Activated CD8-positive, alpha-beta memory T cell treated with anti-CD3 and anti-CD28 coated beads for 24 hours (primary cell): ENCODE measurements around the gene SENP2.
"Not testable (repeated sequence)": the region's sequence is repeated elsewhere in the genome, so short reads cannot be mapped to it uniquely, and the experiment has no call there.

Source experiments
- DNase-seq: peaks from one replicate; pipeline ENCODE4 v3.0.0-alpha.2; 2020

SENP2 gene

DNA sequence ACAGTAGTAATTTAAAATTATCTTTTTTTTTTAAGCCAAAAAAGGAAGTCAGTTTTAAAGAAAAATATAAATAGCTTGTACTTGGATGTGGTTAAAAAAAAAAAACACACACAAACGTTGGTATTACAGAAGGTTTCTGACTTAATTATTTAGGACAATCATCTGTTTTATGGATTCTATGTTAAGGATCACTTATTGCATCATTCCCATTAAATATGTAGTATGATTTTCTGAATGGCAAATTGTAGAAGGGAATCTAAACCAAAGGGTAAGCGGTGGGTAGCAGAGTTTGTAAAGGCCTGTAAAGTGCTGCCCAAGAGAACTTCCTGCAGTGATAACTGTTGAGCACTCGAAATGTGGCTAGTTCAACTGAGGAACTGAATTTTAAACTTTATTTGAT, 8.0 kb downstream of the SENP2 start:
- DNase-seq: no peak

DNA sequence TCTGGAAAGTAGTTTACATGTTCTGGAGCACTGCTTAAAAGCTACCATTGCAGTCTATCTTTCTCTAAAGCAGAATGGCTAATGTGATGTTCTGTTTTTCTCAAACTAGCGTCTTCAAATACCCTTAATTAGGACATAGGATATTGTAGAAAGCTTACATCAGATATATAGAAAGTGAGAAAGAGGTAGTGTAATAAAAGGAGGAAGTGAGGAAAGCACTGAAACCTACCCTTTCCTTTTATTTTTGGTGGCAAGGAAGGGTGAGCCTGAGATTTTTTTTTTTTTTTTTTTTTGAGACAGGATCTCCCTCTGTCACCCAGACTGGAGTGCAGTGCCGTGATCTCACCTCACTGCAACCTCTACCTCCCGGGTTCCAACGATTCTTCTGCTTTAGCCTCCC, 9.4 kb downstream of the SENP2 start:
- no peak for DNase-seq

DNA sequence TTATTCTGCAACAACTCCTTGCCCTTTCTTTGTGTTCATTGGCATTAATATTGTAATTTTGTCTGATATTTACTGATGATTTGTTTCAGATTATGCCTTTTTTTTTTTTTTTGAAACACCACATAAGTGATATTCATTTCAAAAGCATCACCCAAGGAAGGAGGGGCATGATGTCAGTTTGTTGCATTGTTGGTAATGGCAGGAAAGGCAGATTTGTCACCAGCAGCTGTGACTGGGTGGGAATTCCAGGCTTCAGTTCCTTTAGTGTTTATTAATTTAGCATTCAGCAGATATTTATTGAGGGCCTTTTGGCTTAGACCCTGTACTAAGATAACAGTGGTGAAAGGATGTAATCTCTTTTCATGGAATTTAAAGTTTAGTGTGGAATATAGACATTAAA, 19.5 kb downstream of the SENP2 start:
- no peak for DNase-seq

DNA sequence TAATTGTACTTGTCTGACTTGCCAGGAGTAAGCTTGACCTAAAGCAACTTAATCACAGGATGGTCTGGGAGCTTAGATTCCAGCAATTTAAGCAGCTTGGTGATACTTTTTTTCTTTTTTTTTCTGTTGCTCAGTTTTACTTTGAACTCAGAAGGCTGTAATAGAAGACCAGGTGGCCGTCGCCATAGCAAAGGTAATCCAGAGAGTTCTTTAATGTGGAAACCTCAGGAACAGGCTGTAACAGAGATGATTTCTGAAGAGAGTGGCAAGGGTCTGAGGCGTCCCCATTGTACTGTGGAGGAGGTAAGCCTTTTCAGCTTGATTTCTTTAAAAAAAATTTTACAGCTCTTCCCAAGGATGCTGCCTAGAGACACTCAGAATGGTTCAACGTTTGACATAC, 20.1 kb downstream of the SENP2 start:
- no peak for DNase-seq

DNA sequence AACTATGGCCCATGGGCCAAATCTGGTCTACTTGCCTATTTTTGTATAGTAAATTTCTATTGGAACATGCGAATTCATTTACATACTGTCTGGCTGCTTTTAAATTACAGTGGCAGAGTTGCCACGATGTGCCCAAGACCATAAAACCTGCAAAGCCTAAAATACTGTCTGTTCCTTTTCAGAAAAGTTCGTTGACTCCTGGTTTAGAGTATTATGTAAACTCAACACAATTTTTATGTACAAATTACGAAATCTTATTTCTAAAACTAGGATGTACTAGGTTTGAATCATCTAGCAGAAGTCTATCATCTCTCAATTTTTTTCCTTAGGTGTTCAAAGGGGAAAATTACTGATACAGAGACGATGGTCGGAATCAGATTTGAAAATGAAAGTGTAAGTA, 26.9 kb downstream of the SENP2 start:
- DNase-seq: no peak

DNA sequence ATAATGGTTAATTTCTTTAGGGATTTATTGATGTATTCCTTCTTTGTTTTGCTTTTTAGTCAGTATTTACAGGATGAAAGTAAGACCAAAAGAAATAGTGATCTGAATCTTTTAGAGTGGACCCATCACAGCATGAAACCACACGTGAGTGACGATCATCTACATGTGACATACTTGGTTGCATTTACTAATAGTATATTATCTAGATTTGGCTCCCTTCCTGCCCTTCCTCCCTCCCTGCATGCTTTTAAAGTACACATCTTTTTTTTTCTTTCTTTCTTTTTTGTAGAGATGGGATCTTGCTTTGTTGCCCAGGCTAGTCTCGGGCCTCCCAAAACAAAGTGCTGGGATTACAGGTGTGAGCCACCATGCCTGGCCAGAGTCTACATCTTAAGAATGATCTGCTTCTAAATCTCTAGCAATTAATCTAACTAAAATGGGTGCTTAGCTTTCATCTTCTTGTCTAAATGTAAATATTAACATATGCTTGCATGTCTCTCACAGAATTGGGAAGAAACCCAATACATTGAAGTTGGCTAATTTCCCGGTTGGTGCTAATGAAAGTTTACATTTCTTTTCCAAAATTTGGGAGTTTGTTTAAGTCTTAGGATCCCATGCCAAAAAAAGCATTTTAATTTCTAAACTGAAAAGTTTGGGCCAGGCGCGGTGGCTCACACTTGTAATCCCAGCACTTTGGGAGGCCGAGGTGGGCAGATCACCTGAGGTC, 38.0 kb downstream of the SENP2 start:
- no peak for DNase-seq

DNA sequence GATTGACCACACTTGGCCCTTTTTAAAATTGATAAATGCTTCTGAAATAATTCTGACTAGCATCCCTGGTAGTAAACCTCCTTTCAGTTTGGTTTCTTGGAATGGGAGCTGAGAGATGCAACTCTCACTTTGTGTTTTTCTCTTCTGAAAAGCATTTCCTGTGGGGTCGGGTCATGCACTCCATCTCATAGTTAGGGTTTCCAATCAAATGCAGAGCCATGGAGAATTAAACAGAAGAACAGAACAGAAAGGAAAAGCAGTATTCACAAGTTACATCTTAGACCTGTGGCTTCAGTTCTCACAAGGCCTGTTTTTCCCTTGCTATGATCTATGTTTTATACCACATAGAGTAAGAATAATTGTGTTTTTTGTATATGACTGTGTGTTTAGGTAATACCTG, 39.7 kb downstream of the SENP2 start:
- DNase-seq: no peak

DNA sequence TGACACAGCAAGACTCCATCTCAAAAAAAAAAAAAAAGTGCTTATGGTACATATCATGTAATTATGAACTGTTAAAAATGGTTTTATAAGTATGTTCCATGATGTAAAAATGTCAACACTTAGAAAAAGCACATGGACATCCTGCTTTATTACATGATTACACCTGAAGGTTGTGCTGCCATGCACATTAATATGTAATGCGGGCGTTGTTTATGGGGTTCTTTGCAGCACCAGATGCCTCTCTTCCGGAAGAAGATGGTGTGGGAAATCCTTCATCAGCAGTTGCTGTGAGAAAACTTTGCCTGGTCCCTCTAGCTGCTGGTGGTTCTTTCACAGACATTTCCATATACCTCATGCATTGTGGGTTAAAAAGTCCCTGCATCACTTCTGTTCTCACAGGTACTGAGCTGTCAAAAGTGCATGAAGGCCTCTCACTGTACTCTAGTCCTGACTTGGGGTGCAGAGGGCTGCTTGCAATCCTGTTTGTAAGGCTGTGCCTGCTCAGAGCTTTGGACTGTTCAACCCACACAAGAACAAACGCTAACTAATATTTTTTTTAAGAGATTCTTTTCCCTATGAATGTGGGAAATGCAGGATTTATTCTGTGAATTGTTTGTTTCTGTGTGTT, 43.6 kb downstream of the SENP2 start:
- DNase-seq: no peak

DNA sequence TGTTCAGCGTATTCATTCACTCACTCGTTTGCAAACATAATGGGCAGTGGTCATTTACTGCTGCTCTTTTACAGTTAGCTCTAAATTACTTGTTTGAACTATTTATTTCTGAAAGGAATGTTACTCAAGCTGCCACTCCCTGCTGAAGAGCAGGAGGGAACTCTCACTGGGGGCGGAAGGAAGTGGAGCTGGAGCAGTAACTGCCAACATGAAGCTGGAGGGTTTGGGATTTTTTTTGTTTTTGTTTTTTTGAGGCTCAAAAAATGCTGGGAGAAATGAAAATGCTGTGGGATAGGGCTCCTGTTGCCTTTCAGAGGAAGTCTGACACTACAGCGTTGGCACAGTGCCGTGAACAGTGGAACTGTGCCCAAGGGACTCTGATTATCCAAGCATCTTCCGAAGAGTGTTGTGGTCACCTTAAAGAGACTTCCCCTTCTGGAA, 44.1 kb downstream of the SENP2 start:
- no peak for DNase-seq

DNA sequence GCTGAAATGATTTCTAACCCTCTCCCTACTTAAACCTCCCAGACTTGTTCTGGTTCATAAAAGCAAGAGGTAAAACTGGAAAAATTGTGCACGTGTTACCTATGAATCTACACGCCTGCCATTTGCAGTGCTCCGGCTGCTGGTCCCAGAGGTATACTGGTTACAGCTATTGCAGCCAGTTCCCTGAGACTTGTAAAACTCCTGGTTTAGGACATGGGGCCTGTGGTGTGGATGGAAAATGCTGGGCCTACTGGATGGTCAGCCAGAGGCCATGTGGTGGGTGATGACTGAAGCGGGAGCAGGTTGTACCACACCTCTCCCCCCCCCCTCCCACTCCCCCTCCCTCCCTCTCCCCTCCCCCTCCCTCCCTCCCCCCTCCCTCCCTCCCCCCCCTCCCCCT, 45.0 kb downstream of the SENP2 start:
- no peak for DNase-seq

DNA sequence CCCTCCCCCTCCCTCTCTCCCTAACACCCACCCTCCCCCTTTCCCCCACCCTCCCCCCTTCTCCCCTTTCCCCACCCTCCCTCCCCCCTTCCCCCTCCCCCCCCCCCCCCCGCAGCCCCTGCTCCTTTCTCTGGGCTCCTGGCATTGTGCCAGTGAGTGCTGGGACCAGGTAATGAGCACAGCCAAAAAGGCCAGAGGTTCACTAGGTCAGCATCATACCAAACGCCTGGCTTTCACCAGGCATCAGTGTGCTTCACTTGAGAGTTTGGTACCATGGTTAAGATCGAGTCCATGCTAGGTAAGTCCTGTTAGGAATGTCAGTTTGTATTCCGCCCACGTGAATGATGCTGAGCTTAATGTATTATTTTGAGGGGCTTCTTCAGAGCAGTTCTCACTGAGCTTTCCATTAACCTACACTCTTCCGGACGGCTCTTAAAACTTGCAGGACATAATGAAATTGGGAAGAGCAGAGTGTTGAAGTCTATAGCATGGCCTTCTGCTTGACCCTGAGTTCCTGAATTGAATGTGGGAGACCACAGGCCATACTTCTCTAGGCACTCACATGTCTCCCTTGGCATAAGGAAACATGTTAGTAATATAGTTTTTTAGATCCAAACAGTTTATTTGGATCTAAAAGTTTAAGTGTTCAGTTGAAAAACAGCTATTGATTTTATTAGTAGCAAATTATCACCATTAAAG, 45.6 kb downstream of the SENP2 start:
- no peak for DNase-seq

DNA sequence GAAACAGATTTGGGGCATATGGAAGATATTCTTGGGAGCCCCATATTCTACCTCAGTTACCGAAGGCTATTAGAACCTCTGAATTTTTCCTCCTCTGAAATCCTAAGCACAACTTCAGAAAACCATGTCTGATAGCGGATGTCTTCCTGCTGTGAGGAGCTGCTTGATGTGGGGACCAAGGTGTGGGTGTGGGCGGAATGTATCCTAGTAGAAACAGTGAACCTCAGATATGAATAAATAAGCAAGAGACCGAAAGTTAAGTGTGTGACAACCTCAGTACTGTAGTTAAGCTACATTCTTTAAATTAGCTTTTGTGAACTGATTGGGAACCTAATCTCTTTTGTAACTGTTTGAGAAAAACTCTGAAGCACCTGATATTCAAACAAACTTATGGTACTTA, 46.9 kb downstream of the SENP2 start:
- no peak for DNase-seq

DNA sequence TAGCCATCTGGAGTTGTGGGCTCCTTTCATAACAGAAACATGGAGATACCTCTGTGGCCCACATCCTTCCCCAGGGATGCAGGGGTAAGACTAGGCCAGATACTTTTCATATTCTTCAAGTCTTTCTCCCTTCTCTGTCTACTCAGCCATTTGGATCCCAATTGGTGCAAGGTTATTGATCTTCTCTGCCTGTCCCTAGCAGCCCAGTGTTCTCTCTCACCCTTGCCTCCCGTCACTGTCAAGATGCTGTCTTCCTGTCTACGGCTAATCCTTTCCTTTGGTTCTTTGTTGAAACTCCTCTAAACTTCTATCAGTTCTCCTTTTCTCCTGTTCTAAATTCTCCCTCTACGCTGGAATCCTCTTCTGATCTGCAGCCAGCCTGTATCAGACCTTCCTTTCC, 51.3 kb downstream of the SENP2 start:
- no peak for DNase-seq

DNA sequence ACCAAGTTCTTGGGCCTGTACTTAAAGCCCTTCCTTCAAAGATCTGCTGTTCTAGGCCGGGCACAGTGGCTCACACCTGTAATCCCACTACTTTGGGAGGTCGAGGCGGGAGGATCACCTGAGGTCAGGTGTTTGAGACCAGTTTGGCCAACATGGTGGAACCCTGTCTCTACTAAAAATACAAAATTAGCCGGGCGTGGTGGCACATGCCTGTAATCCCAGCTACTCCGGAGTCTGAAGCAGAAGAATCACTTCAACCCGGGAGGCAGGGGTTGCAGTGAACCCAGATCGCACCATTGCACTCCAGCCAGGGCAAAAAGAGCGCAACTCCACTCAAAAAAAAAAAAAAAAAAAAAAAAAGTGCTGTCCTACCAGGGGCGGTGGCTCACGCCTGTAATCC, 52.6 kb downstream of the SENP2 start:
- not testable (repeated sequence) for DNase-seq

DNA sequence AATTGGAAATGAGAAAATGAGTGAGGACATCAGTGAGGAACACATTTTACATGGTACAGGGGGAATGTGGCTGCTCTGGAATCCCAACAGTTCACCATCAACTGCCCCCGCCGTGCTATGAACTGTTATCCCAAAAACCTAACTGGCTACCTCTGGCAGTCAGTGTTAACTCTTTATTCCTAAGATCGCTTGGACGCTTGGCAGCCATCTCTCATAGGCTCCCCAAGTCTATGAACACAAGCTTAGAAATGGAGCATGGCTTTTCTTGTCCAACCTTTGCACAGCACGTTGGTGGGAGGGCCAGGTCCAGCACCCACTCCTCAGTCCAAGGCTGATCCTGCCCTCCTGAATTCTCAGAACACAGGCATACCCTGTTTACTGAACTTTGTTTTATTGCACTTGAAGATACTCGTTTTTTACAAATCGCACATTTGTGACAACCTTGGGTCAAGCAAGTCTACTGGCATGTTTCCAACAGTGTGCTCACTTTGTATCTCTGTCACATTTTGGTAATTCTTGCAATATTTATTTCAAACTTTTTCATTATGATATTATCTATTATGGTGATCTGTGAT, 53.6 kb downstream of the SENP2 start:
- no peak for DNase-seq

DNA sequence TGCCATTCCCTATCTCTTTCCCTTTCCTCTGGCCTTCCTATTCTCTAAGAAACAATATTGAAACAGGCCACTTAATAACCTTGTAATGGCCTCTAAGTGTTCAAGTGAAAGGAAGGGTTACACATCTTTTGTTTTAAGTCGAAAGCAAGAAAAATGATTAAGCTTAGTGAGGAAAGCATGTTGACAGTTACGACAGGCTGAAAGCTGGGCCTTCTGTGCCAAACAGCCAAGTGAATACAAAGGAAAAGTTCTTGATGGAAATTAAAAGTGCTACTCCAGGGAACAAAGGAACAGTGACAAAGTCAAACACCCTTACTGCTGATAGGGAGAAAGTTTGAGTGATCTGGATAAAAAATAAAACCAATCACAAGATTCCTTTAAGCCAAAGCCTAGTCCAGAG, 54.2 kb downstream of the SENP2 start:
- DNase-seq: no peak

DNA sequence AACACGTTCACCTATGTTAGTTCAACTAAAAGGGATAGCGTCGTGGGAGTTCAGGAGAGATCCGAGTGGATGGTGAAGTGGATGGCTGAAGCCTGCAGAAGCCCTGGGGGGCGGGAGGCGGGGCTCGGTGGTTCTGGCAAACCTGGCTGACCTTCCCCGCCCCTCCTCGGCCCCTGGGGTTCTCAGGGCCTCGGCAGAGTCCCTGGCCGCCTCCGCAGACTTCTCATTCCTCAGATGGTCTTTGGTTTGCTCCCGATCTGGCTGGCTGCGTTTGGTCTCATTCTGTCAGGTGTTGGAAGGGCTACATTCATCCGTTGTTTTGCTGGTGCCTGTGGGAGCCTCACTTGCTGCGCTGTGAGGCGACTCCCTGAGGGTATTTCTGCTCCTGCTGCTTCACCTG, 59.1 kb downstream of the SENP2 start:
- not testable (repeated sequence) for DNase-seq

DNA sequence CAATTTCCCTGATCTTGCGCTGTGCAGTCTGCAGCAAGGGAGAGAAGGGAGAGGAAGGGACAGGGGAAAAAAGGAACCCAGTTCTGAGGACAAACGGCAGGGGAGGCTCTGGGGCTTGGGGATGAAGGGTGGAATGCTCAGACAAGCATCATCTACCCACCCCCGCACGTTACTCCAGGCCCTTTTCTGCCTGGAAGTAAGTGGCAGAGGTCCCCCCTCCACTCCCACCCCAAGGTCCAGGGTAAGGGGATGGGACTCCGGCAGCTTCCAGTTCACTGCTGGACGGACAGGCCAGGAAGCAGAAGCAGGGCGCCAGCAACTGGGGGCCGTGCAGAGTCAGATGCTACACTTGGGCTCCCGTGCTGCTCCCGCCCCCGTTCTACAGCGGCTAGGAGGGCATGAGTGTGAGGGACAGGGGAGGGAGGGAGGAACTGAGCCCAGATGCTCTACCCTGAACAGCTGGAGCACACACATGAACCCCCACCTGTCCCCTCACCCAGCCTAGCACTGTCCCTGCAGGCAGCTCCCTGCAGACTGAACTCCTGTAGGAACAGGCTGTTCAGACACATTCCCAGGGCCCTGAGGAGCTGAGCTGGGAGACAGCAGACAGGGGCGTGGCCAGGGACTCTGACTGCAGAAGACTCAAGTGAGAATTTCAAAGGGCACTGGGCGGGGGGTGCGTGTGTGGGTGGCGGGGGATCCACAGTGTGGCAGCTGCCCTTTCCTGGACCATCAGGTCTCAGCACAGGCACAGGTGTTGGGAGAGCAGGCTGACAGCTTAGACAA, 59.7 kb downstream of the SENP2 start:
- DNase-seq: no peak

DNA sequence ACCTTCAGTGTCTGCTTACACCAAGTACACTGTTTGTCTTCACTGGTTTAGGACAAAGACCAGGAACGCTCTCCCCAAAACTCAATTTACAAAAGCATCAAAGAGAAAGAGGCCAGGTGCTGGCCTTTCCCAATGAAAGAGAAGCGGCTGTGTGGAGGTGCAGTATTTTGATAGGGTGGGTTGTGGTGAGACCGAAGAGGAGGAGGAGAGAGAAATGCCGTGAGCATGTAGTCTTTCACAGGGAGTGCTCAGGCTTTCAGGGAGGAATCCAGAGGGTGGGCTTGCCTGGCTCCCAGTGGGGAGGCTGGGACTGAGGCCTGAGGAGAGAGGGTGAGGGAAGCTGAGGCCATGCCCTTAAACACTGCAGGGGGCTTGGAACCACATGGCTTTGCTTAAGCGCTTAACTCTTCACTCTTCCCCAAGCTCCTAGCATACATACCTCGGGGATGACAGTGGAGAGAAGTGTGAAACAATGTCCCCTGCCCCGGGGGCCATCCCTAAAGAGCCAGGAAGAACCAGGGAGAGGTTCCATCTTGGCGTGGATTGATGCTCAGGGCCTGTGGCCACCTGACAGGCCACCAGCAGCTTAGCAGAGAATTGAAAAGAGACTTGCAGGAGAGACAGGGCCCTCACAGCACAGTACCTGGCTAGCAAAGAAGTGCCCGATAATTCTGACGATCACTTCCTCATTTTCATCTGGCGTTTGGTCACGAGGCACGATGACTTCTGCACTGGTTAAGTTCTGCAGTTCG, 60.5 kb downstream of the SENP2 start:
- no peak for DNase-seq

DNA sequence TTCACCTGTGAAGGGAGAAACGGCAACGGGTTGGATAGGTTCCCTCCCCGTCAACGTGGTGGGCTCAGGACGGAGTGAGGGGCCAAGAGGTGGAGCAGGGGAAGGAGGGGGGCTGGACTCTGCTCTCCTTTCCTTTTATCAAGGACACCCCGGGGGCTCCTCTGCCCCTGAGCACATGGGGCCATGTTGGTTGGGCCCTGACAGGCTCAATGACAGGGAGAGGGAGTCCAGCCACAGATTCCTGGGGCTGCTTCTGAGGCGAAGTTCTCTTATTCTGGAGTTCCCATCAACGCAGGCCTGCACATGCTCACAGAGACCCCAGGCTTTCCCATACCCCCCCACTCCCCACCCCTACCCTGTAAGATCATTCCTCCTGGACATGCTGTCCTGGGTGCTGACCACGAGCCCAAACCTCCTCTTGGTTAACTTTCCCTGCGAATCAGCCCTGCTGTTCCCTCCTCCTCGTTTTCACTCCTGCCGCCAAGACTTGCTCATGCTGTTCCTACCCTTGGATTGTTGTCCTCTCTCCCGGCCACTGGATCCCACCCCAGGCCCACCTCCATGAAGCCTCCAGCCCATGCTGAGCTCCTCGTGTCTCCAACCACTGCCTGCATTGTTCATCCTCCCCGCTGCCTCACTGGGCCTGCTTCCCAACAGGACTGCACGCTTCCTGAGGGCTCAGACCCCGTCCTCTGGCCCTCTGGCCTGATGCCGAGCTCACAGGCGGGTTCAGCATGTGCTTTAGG, 61.2 kb downstream of the SENP2 start:
- no peak for DNase-seq

DNA sequence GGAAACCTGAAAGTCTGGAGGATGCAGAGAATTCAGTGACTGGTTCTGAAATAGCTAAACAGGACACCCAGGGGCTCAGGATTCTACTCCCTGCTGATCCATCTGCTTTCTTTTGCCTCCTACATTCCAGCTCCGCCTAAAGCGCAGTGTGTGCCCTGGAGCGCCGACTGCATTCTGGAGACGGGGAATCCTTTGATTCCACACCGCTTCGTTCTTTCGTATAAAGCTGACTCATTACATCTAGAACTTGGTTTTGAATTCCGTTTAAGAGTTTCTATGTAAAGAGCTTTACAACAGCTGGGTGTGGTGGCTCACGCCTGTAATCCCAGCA, 61.8 kb downstream of the SENP2 start:
- DNase-seq: no peak

DNA sequence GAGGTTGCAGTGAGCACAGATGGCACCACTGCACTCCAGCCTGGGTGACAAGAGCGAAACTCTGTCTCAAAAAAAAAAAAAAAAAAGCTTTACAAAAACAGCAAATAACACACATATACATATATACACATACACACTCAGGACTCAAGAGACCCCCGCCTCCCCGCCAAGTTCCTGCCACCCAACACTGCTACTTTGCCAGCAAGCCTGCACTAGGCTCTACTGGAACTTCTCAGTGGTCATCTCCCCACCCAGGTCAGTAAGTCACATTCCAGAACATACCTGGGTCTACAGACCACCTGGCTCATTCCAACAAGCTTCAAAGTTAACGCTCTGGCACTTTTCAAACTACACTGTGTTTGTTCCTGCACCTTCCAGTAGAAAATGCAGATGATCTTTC, 62.3 kb downstream of the SENP2 start:
- DNase-seq: no peak
